HG02642 (cell line): ENCODE data around the gene MT3.
A peak's percentile ranks its signal among the peaks of the same experiment; 100 is the strongest.
"Not testable (repeated sequence)": the region's sequence is repeated elsewhere in the genome, so short reads cannot be mapped to it uniquely, and the experiment has no call there.

ENCODE experiments used
- ATAC-seq: cut with Tn5 transposase; IDR thresholded peaks from one replicate; pipeline ENCODE4 v1.9.1; 2021; ENCODE audit warnings: mild to moderate bottlenecking; ENCODE audit not compliant: unreplicated experiment, poor library complexity

The MT3 gene

GRCh38 chr16:56576585-56577299 lies 12.6 kb upstream of the MT3 start:
- ATAC-seq = peak; percentile 96

- ATAC-seq = no peak
These were observed 12.1 kb upstream of the MT3 start for GRCh38 chr16:56577300-56577625.

- no peak for ATAC-seq
These were observed 8.8 kb upstream of the MT3 start for GRCh38 chr16:56580391-56581048.

- not testable (repeated sequence) for ATAC-seq
These were observed 6.4 kb upstream of the MT3 start for GRCh38 chr16:56582911-56583310.

- no peak for ATAC-seq
These were observed 5.8 kb upstream of the MT3 start for GRCh38 chr16:56583351-56584168.

- ATAC-seq = no peak
These were observed 5.1 kb upstream of the MT3 start for GRCh38 chr16:56584276-56584675.

- no peak for ATAC-seq
These were observed 567 bp upstream of the MT3 start for GRCh38 chr16:56588781-56589140.

- ATAC-seq = no peak
These were observed 2.2 kb downstream of the MT3 start for GRCh38 chr16:56591377-56592060.

- ATAC-seq = no peak
These were observed 4.4 kb downstream of the MT3 start for GRCh38 chr16:56593573-56594291.

GRCh38 chr16:56594292-56594619 lies 4.9 kb downstream of the MT3 start:
- no peak for ATAC-seq

- ATAC-seq = no peak
These were observed 11.2 kb downstream of the MT3 start for GRCh38 chr16:56600398-56600999.

- no peak for ATAC-seq
These were observed 12.0 kb downstream of the MT3 start for GRCh38 chr16:56601325-56601724.

- no peak for ATAC-seq
These were observed 14.3 kb downstream of the MT3 start for GRCh38 chr16:56603589-56603988.

- ATAC-seq = no peak
These were observed 15.6 kb downstream of the MT3 start for GRCh38 chr16:56604966-56605365.

GRCh38 chr16:56605475-56605874 lies 16.1 kb downstream of the MT3 start:
- ATAC-seq = no peak

- no peak for ATAC-seq
These were observed 16.7 kb downstream of the MT3 start for GRCh38 chr16:56606071-56606475.

GRCh38 chr16:56606476-56607108 lies 17.3 kb downstream of the MT3 start:
- ATAC-seq = no peak

GRCh38 chr16:56607109-56607618 lies 17.8 kb downstream of the MT3 start:
- no peak for ATAC-seq

- ATAC-seq = no peak
These were observed 18.3 kb downstream of the MT3 start for GRCh38 chr16:56607675-56608042.
